Thyroid gland (tissue), 4 donors: ENCODE data around the gene UBXN7. TPM values are rescaled to one million over a fixed set of nuclear protein-coding genes. Genes with fewer than 3 reads are reported as not detected.
"Not testable (repeated sequence)": the region's sequence is repeated elsewhere in the genome, so short reads cannot be mapped to it uniquely, and the experiment has no call there.

Experiments used
- DNase-seq, 2 donors: peaks; one replicate each; pipeline ENCODE4 v3.0.0-alpha.2; 2019
- H3K27ac ChIP-seq, 3 donors: fragments of 200-600 bp; sonication (generic); 1 replicate in 2 of 3; 2 replicates in 1 of 3; pipeline ENCODE4 v1.5.1; 2016 to 2019; ENCODE audit warnings: mild to moderate bottlenecking in 1 of 3, moderate library complexity in 1 of 3
- H3K27me3 ChIP-seq: fragments of 200-600 bp; sonication (generic); one replicate; pipeline ENCODE4 v1.5.1; 2019
- H3K36me3 ChIP-seq, 2 donors: fragments of 200-600 bp; sonication (generic); one replicate each; pipeline ENCODE4 v1.5.1; 2016 to 2019
- H3K4me1 ChIP-seq, 2 donors: fragments of 200-600 bp; sonication (generic); one replicate each; pipeline ENCODE4 v1.5.1; 2017 to 2019
- H3K4me3 ChIP-seq, 3 donors: fragments of 200-600 bp; sonication (generic); replicated peaks in 1 of 3; 1 replicate in 2 of 3; 2 replicates in 1 of 3; pipeline ENCODE4 v1.5.1; 2016; ENCODE audit warnings: mild to moderate bottlenecking in 1 of 3
- H3K9me3 ChIP-seq: fragments of 200-600 bp; sonication (generic); one replicate; pipeline ENCODE4 v1.5.1; 2017
- POLR2A ChIP-seq, 2 donors: fragments of 450-650 bp; IDR thresholded peaks; one replicate each; pipeline ENCODE4 v1.6.1; 2017; ENCODE audit warnings: antibody characterized with exemption in 2 of 2, mild to moderate bottlenecking in 2 of 2, moderate library complexity in 1 of 2
- WGBS, 2 donors: methylation state at CpG; one replicate each; pipeline ENCODE4 v1.1.5; 2017; 5-methylcytosine and 5-hydroxymethylcytosine counted together
- intact Hi-C: fragments of 100-400 bp; cut with DNase I; formaldehyde crosslinking; loops from one replicate; pipeline ENCODE4 v1.15.1; 2023
- small RNA-seq: library from RNA; depleted of rRNA; stranded (forward); fragments of <200 nt; gene quantifications from one replicate; pipeline ENCODE3, GENCODE V24; 2016
- total RNA-seq, 4 donors: library from RNA; depleted of rRNA; stranded (reverse); fragments of >200 nt; gene quantifications; one replicate each; pipeline ENCODE4 v1.2.3, GENCODE V29; 2016
- TF ChIP-seq, protein P1 (sequence below), 6 experiments: fragments of 200-600 bp in 3 of 6; fragments of 450-650 bp in 3 of 6; sonication (generic) in 3 of 6; IDR thresholded peaks; one replicate each; pipeline ENCODE4 v1.5.1; 2016 to 2019; ENCODE audit warnings: antibody characterized with exemption in 6 of 6, mild to moderate bottlenecking in 2 of 6, inconsistent platforms in 1 of 6, moderate library complexity in 1 of 6

Gene UBXN7
- total RNA-seq, 4 donors from 2014 or later = 16.8 to 38.4 (median 23.2) TPM

DNA sequence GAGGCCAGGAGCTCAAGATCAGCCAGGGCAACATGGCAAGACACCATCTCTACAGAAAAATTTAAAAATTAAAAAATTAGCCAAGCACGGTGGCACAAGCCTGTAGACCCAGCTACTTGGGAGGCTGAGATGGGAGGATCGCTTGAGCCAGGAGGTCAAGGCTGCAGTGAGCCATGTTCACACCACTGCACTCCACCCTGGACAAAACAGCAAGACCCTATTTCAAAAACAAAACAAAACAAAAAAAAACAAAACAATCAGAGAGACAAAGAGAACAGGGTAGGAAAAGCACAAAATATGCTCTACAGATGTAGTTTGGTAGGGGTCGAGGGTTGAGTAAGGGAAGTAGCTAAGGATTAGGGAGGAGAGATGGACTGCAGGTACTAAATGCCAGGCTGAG is 117.6 kb downstream of the UBXN7 start:
- Histone ChIP-seq H3K4me3 (no peak overlapping the region), H3K9me3 (no peaks in the 10 kb centered on the region), H3K27me3 (no peaks in the 10 kb centered on the region), H3K27ac (no peak overlapping the region), H3K36me3 (no peaks in the 10 kb centered on the region), H3K4me1 (no peaks in the 10 kb centered on the region)
- TF ChIP-seq, protein P1, sequence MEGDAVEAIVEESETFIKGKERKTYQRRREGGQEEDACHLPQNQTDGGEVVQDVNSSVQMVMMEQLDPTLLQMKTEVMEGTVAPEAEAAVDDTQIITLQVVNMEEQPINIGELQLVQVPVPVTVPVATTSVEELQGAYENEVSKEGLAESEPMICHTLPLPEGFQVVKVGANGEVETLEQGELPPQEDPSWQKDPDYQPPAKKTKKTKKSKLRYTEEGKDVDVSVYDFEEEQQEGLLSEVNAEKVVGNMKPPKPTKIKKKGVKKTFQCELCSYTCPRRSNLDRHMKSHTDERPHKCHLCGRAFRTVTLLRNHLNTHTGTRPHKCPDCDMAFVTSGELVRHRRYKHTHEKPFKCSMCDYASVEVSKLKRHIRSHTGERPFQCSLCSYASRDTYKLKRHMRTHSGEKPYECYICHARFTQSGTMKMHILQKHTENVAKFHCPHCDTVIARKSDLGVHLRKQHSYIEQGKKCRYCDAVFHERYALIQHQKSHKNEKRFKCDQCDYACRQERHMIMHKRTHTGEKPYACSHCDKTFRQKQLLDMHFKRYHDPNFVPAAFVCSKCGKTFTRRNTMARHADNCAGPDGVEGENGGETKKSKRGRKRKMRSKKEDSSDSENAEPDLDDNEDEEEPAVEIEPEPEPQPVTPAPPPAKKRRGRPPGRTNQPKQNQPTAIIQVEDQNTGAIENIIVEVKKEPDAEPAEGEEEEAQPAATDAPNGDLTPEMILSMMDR (IDR thresholded peaks at IDR 0.05) = no peak
- TF ChIP-seq POLR2A (IDR thresholded peaks at IDR 0.05) = no peak
- WGBS, 2 donors = 94 to 95% methylated on average over 3 of the region's 3 CpGs
- no peak for DNase-seq
- intact Hi-C loops = loop anchor here (10.0 kb wide), 1 partner anchor 60 kb away; no protein-coding TSS in a partner anchor

DNA sequence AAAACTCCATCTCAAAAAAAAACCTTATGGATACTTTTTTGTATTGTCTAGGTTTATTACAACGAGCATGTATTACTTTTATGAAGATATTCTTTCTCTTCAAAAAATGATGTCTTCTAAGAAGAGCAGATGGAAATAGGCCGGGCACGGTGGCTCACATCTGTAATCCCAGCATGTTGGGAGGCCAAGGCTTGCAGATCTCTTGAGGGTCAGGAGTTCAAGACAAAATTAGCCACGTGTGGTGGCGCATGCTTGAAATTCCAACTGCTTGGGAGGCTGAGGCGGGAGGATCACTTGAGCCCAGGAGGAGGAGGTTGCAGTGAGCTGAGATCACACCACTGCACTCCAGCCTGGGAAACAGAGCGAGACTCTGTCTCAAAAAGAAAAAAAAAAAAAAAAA is 118.1 kb downstream of the UBXN7 start:
- not testable (repeated sequence) for H3K27me3 ChIP-seq, H3K27ac ChIP-seq, H3K36me3 ChIP-seq, H3K4me3 ChIP-seq, H3K9me3 ChIP-seq, H3K4me1 ChIP-seq, DNase-seq
- intact Hi-C loops = loop anchor here (10.0 kb wide), 1 partner anchor 59 kb away; no protein-coding TSS in a partner anchor
- WGBS, 2 donors = 88 to 89% methylated on average over 7 of the region's 7 CpGs

DNA sequence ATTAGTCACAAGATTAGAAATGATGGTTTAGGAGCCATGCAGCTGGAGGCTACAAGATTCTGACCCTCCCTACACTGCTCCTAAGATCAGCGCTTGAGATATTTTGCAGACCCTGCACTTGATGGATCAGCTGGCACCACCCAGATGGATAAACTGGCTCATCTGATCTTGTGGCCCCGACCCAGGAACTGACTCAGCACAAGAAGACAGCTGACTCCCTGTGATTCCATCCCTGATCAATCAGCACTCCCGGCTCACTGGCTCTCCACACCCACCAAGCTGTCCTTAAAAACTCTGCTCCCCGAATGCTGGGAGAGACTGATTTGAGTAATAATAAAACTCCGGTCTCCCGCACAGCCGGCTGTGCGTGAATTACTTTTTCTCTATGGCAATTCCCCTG is 129.3 kb downstream of the UBXN7 start:
- intact Hi-C loops, H3K36me3 ChIP-seq, H3K4me3 ChIP-seq, H3K9me3 ChIP-seq, H3K4me1 ChIP-seq, H3K27ac ChIP-seq, DNase-seq, H3K27me3 ChIP-seq: not testable (repeated sequence)
- WGBS, 2 donors = 87 to 89% methylated on average over 6 of the region's 8 CpGs

DNA sequence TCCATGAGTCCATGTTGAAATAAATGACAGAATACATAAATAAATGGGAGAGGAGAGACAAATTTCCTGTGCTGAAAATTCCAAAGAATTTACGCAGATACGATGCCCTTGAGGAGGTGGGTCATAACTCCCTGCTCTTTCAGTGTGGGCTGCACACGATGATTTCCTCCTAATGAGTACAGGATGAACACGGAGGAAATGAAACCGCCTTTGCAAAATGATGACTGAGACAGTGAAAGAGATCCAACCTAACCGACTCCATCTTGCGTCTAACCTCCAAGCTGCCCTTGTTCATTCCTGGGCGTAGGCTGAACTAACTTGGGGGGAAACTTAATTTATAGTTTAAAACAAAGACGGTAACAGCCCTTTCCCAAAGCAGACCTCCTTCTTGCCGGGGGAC is 129.7 kb downstream of the UBXN7 start:
- H3K4me3 ChIP-seq, H3K9me3 ChIP-seq, H3K27ac ChIP-seq, H3K36me3 ChIP-seq, intact Hi-C loops, H3K4me1 ChIP-seq, DNase-seq, H3K27me3 ChIP-seq: not testable (repeated sequence)
- 84 to 85% methylated on average over 8 of the region's 10 CpGs for WGBS, 2 donors

DNA sequence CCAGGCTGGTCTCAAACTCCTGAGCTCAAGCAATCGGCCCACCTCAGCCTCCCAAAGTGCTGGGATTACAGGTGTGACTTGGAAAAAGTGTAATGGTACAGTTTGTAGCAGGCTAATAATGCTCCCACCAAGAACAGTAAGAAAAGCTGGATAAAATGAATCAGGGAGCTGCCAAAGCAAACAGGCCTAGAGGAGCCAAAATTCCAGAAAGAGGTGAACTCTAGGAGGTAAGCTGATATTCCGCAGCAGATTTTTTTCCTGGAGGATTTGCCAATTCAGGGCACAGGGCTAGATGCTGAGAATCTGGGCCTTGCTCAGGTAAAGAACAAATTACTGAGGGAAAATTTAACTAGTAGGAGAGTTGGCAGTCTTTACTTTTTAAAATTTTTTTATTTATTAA is 133.7 kb downstream of the UBXN7 start:
- WGBS, 2 donors = 92 to 97% methylated on average over 2 of the region's 2 CpGs
- DNase-seq = no peak
- Histone ChIP-seq H3K36me3 (no peaks in the 10 kb centered on the region), H3K27me3 (no peaks in the 10 kb centered on the region), H3K9me3 (no peaks in the 10 kb centered on the region), H3K4me3 (no peak overlapping the region), H3K27ac (no peak overlapping the region), H3K4me1 (no peaks in the 10 kb centered on the region)
- TF ChIP-seq POLR2A (IDR thresholded peaks at IDR 0.05) = no peak
- TF ChIP-seq, protein P1 (IDR thresholded peaks at IDR 0.05) = no peak
- intact Hi-C loops = no loop called here

Small RNA genes within 50 kb of the gene (small RNA-seq; reads per million reads assigned to genes)
- gene AC069257.2 (not detected), gene AC083822.1 (not detected), gene AC117490.1 (not detected), gene RN7SL434P (not detected), gene RN7SL738P (not detected), gene RNU6-1279P (not detected), gene RNU6-910P (not detected)

Other genes starting within 250 kb of the UBXN7 start
- gene ZDHHC19, start 221.0 kb downstream of the UBXN7 start, total RNA-seq = not detected
- under 1 TPM in 2 of 4 donors, not detected in 2; 0.56 to 0.63 TPM for gene SLC51A, start 215.9 kb downstream of the UBXN7 start, total RNA-seq
- 10 to 100 TPM; 59.5 to 80.4 (median 73.1) TPM for gene PCYT1A, start 144.7 kb downstream of the UBXN7 start, total RNA-seq
- gene DYNLT2B, start 114.2 kb downstream of the UBXN7 start, total RNA-seq = 10 to 100 TPM in 3 of 4 donors, 1 to 10 TPM in 1; 4.6 to 16.8 (median 13.2) TPM
- under 1 TPM in 2 of 4 donors, not detected in 2; 0.59 to 0.94 TPM for gene TM4SF19, start 94.0 kb downstream of the UBXN7 start, total RNA-seq
- 10 to 100 TPM; 14.7 to 21.3 (median 17.9) TPM for gene RNF168, start 71.3 kb upstream of the UBXN7 start, total RNA-seq
- not detected for gene SMCO1, start 82.9 kb upstream of the UBXN7 start, total RNA-seq
- gene WDR53, start 136.1 kb upstream of the UBXN7 start, total RNA-seq = 10 to 100 TPM in 1 of 4 donors, 1 to 10 TPM in 3; 3.7 to 13.0 (median 4.4) TPM
- gene FBXO45, start 136.2 kb upstream of the UBXN7 start, total RNA-seq = 1 to 10 TPM; 4.0 to 8.9 (median 5.7) TPM
- gene NRROS, start 207.3 kb upstream of the UBXN7 start, total RNA-seq = 1 to 10 TPM; 1.2 to 3.9 (median 1.7) TPM